H1 (cell line): Measurements from ENCODE around the gene EXD3. TPM values are rescaled to one million over a fixed set of nuclear protein-coding genes. Genes with fewer than 3 reads are reported as not detected.
A peak's percentile ranks its signal among the peaks of the same experiment; 100 is the strongest.

Source experiments
- CTCF ChIA-PET: fragments of 300-600 bp; sonication (Branson Sonifier 250); formaldehyde crosslinking; loops from one replicate; lab custom pipeline; 2021; ENCODE audit not compliant: partially characterized antibody; lab: Charles Lee
- POLR2A ChIA-PET: fragments of 300-600 bp; sonication (Branson Sonifier 250); formaldehyde crosslinking; loops from one replicate; lab custom pipeline; 2021; ENCODE audit warnings: inconsistent platforms; ENCODE audit not compliant: partially characterized antibody; lab: Charles Lee
- DNase-seq, 2 experiments: peaks; one replicate each; pipeline versions ENCODE4 v3.0.0 to v3.0.0-alpha.2; 2010 to 2022; ENCODE audit warnings: low spot score in 2 of 2, low read depth in 1 of 2, mixed read lengths in 1 of 2
- FAIRE-seq: peaks from 2 replicates; lab custom pipeline; 2011; peaks lifted over from hg19 to GRCh38; lab: Jason Lieb, UNC
- H2AFZ ChIP-seq: 2 replicates; pipeline ENCODE4 v1.8.1; 2012; ENCODE audit warnings: low read length, inconsistent platforms
- H2AK5ac ChIP-seq: 2 replicates; pipeline ENCODE4 v1.6.1; 2013; ENCODE audit warnings: low read depth, low read length
- H2BK120ac ChIP-seq: replicated peaks from 2 replicates; pipeline ENCODE3; 2013; ENCODE audit warnings: low read depth, low read length, inconsistent platforms
- H2BK12ac ChIP-seq: 2 replicates; pipeline ENCODE4 v1.6.1; 2013; ENCODE audit warnings: low read depth, low read length
- H2BK15ac ChIP-seq: 2 replicates; pipeline ENCODE4 v1.6.1; 2013; ENCODE audit warnings: low read length
- H2BK20ac ChIP-seq: 2 replicates; pipeline ENCODE4 v1.6.1; 2013; ENCODE audit warnings: low read length
- H2BK5ac ChIP-seq: 2 replicates; pipeline ENCODE4 v1.6.1; 2013; ENCODE audit warnings: low read depth, low read length
- H3K14ac ChIP-seq: 2 replicates; pipeline ENCODE4 v1.6.1; 2013; ENCODE audit warnings: inconsistent platforms; ENCODE audit not compliant: insufficient read length
- H3K18ac ChIP-seq: 2 replicates; pipeline ENCODE4 v1.6.1; 2013; ENCODE audit warnings: low read length; ENCODE audit errors: extremely low read depth
- H3K23ac ChIP-seq: 2 replicates; pipeline ENCODE4 v1.6.1; 2013; ENCODE audit warnings: inconsistent platforms; ENCODE audit not compliant: insufficient read length
- H3K23me2 ChIP-seq: 2 replicates; pipeline ENCODE4 v1.6.1; 2013; ENCODE audit warnings: low read depth, low read length
- H3K27ac ChIP-seq: 2 replicates; pipeline ENCODE4 v1.6.1; 2011; ENCODE audit warnings: low read depth, low read length, inconsistent platforms
- H3K27me3 ChIP-seq, 4 experiments: replicated peaks in 1 of 4; 1 replicate in 1 of 4; 2 replicates in 3 of 4; pipeline versions ENCODE4 v1.6.1 to v1.8.1; 2011 to 2013; ENCODE audit warnings: low read length in 3 of 4, mild to moderate bottlenecking in 3 of 4, inconsistent platforms in 2 of 4, mixed read lengths in 2 of 4, moderate library complexity in 1 of 4; ENCODE audit not compliant: control insufficient read depth in 3 of 4, insufficient read depth in 3 of 4; ENCODE audit errors: extremely low read depth in 1 of 4
- H3K36me3 ChIP-seq, 4 experiments: 2 replicates each; pipeline versions ENCODE4 v1.6.1 to v1.8.1; 2011 to 2013; ENCODE audit warnings: mild to moderate bottlenecking in 4 of 4, low read length in 3 of 4, moderate library complexity in 2 of 4, control low read depth in 1 of 4, inconsistent platforms in 1 of 4; ENCODE audit not compliant: insufficient read depth in 4 of 4, control insufficient read depth in 2 of 4
- H3K4ac ChIP-seq: replicated peaks from 2 replicates; pipeline ENCODE3; 2013; ENCODE audit warnings: low read length, low read depth, mixed read lengths, inconsistent platforms; ENCODE audit not compliant: insufficient read length
- H3K4me1 ChIP-seq, 4 experiments: replicated peaks in 1 of 4; 1 replicate in 1 of 4; 2 replicates in 3 of 4; pipeline versions ENCODE4 v1.6.1 to v1.8.1; 2011 to 2013; ENCODE audit warnings: low read length in 3 of 4, inconsistent platforms in 2 of 4, mixed read lengths in 1 of 4; ENCODE audit not compliant: insufficient read depth in 4 of 4, control insufficient read depth in 3 of 4
- H3K4me2 ChIP-seq, 2 experiments: 2 replicates each; pipeline versions ENCODE4 v1.6.1 to v1.8.1; 2011 to 2013; ENCODE audit warnings: low read depth in 2 of 2, low read length in 2 of 2, control low read depth in 1 of 2, inconsistent platforms in 1 of 2, mild to moderate bottlenecking in 1 of 2; ENCODE audit not compliant: insufficient read depth in 1 of 2
- H3K4me3 ChIP-seq, 4 experiments: fragments of 200-600, 300-600 bp in 1 of 4; sonication (generic), shearing (Covaris generic), sonication (Bioruptor Twin) in 1 of 4; 2 replicates each; pipeline versions ENCODE4 v1.5.1 to v1.8.1; 2011 to 2016; ENCODE audit warnings: low read length in 4 of 4, low read depth in 3 of 4, control low read depth in 2 of 4, inconsistent platforms in 2 of 4, mild to moderate bottlenecking in 2 of 4, mixed read lengths in 1 of 4, moderate library complexity in 1 of 4; ENCODE audit not compliant: insufficient read depth in 2 of 4; ENCODE audit errors: extremely low read depth in 1 of 4
- H3K56ac ChIP-seq: replicated peaks from 2 replicates; pipeline ENCODE3; 2013; ENCODE audit warnings: low read depth, mild to moderate bottlenecking, mixed read lengths, low read length, inconsistent platforms; ENCODE audit not compliant: insufficient read length
- H3K79me1 ChIP-seq: 2 replicates; pipeline ENCODE4 v1.6.1; 2013; ENCODE audit warnings: low read depth, low read length, control low read depth
- H3K79me2 ChIP-seq, 2 experiments: 2 replicates each; pipeline versions ENCODE4 v1.6.1 to v1.8.1; 2012 to 2013; ENCODE audit warnings: low read length in 2 of 2, mild to moderate bottlenecking in 2 of 2, inconsistent platforms in 1 of 2; ENCODE audit not compliant: insufficient read depth in 2 of 2, control insufficient read depth in 1 of 2
- H3K9ac ChIP-seq, 4 experiments: replicated peaks in 1 of 4; 1 replicate in 1 of 4; 2 replicates in 3 of 4; pipeline versions ENCODE4 v1.6.1 to v1.8.1; 2011 to 2013; ENCODE audit warnings: low read depth in 3 of 4, low read length in 3 of 4, control low read depth in 2 of 4, mild to moderate bottlenecking in 2 of 4, moderate library complexity in 2 of 4, inconsistent platforms in 1 of 4; ENCODE audit errors: extremely low read depth in 1 of 4
- H3K9me3 ChIP-seq, 2 experiments: 2 replicates each; pipeline versions ENCODE4 v1.6.1 to v1.8.1; 2012 to 2013; ENCODE audit warnings: mild to moderate bottlenecking in 2 of 2, moderate library complexity in 2 of 2, control low read depth in 1 of 2, inconsistent platforms in 1 of 2, low read depth in 1 of 2, low read length in 1 of 2, mixed read lengths in 1 of 2; ENCODE audit not compliant: insufficient read depth in 2 of 2
- H4K20me1 ChIP-seq, 2 experiments: replicated peaks in 1 of 2; 2 replicates each; pipeline versions ENCODE3 to v1.8.1; 2011 to 2013; ENCODE audit warnings: inconsistent platforms in 2 of 2, low read length in 2 of 2, mild to moderate bottlenecking in 1 of 2; ENCODE audit not compliant: insufficient read depth in 2 of 2, control insufficient read depth in 1 of 2
- H4K5ac ChIP-seq: 2 replicates; pipeline ENCODE4 v1.6.1; 2013; ENCODE audit warnings: low read length, low read depth, mixed read lengths, inconsistent platforms; ENCODE audit not compliant: insufficient read length
- H4K8ac ChIP-seq: 2 replicates; pipeline ENCODE4 v1.8.0; 2013; ENCODE audit warnings: mild to moderate bottlenecking, moderate library complexity, low read length, inconsistent platforms; ENCODE audit not compliant: insufficient read depth; ENCODE audit errors: extremely low read depth
- H4K91ac ChIP-seq: replicated peaks from 2 replicates; pipeline ENCODE3; 2013; ENCODE audit warnings: low read length, mixed read lengths, inconsistent platforms; ENCODE audit not compliant: insufficient read length
- EZH2 ChIP-seq: fragments of 200-600 bp; sonication (generic); IDR thresholded peaks from 2 replicates; pipeline ENCODE4 v1.7.1; 2012; ENCODE audit warnings: low read depth, mild to moderate bottlenecking, moderate library complexity, low read length, inconsistent platforms; ENCODE audit not compliant: severe bottlenecking
- YY1 ChIP-seq: IDR thresholded peaks from 2 replicates; pipeline ENCODE4 v1.6.1; 2011; ENCODE audit warnings: low read depth, mild to moderate bottlenecking, low read length
- WGBS, 2 experiments: shearing (Covaris generic) in 1 of 2; methylation state at CpG; one replicate each; pipeline versions ENCODE4 v1.1.6 to v1.1.7; 2013 to 2015; ENCODE audit warnings: low lambda C conversion rate in 2 of 2, mixed read lengths in 2 of 2, inconsistent platforms in 1 of 2, low coverage in 1 of 2, missing lambda C conversion rate in 1 of 2; ENCODE audit not compliant: insufficient replicate concordance in 2 of 2, insufficient coverage in 1 of 2, insufficient read length in 1 of 2; ENCODE audit errors: extremely low coverage in 1 of 2, missing lambda C conversion rate in 1 of 2; 5-methylcytosine and 5-hydroxymethylcytosine counted together
- polyA plus RNA-seq, 7 experiments: library from polyadenylated mRNA; depleted of rRNA in 3 of 7; stranded (reverse) in 5 of 7; unstranded in 2 of 7; fragments of >200 nt in 5 of 7; fragments of 200-250 nt in 2 of 7; gene quantifications; 1 replicate in 5 of 7; 2 replicates in 1 of 7; 4 replicates in 1 of 7; pipeline versions ENCODE4 v1.2.1 to v1.2.3, GENCODE V29; 2011 to 2013; ENCODE audit warnings: missing spikeins in 2 of 7, mixed read lengths in 2 of 7
- total RNA-seq: library from RNA; stranded (reverse); fragmentation: NEBNext Ultra II Directional; extraction: Animal tissue kit (Norgen Biotek cat#: 25700); gene quantifications from 2 replicates; pipeline ENCODE4 v1.2.1, GENCODE V29; 2021

The EXD3 gene
- total and polyA plus RNA-seq, 2 of the 8 experiments (the other 6 are each of a cell fraction or from before 2014, with no cell fraction given): 7.2 to 9.4 TPM

GRCh38 chr9:137293094-137293481, 129.9 kb downstream of the EXD3 start:
- TF ChIP-seq YY1: 0 out of 2 replicates have a peak, but pooled peaks have one; percentile 7
- TF ChIP-seq EZH2: no peak
- WGBS, 2 experiments: 86% methylated on average over 11 of the region's 15 CpGs; no CpG with 5 or more reads in 1 of the 2 experiments
- H3K9ac ChIP-seq: no peak overlapping the region
- no peak overlapping the region for H3K18ac ChIP-seq
- H3K23me2 ChIP-seq: peaks cover 4% of the 10 kb centered on the region; the same call in 1 of the 2 replicates
- DNase-seq (no peak), FAIRE-seq (no peak)
- peaks cover 0 to 4% of the 10 kb centered on the region in 2 experiments; a peak in 2 of 4 replicates for H3K9me3 ChIP-seq
- no peak overlapping the region; the same call in 1 of the 2 replicates for H4K8ac ChIP-seq
- H3K4ac ChIP-seq: no peak overlapping the region
- H2AFZ ChIP-seq: no peak overlapping the region
- peaks cover 0 to 24% (median 12%) of the 10 kb centered on the region in 4 experiments; a peak in 5 of 7 replicates for H3K27me3 ChIP-seq
- H3K14ac ChIP-seq: no peak overlapping the region
- H3K4me2 ChIP-seq: no peak overlapping the region; a peak in 1 of 4 replicates
- H2BK5ac ChIP-seq: peak overlapping the region; percentile 24; the same call in 1 of the 2 replicates
- H3K79me1 ChIP-seq: no peaks in the 10 kb centered on the region
- ChIA-PET POLR2A (interaction anchor here (1.1 to 1.8 kb wide), 2 partner anchors 12 to 16 kb away, joined by 3 to 5 read pairs; partner anchors contain the start of gene TOR4A), CTCF (interaction anchor here (0.6 to 2.7 kb wide), 9 partner anchors 10 to 258 kb away, joined by 3 to 7 read pairs (median 3); no protein-coding TSS in a partner anchor)
- no peaks in the 10 kb centered on the region for H3K36me3 ChIP-seq
- H2AK5ac ChIP-seq: peak overlapping the region; percentile 53; the same call in 1 of the 2 replicates
- H3K56ac ChIP-seq: no peak overlapping the region
- H3K27ac ChIP-seq: no peak overlapping the region
- no peaks in the 10 kb centered on the region for H3K79me2 ChIP-seq
- H3K4me3 ChIP-seq: no peak overlapping the region
- no peak overlapping the region for H2BK20ac ChIP-seq
- no peak overlapping the region for H4K91ac ChIP-seq
- H2BK120ac ChIP-seq: no peak overlapping the region
- peak overlapping the region; percentile 27; the same call in 1 of the 2 replicates for H2BK12ac ChIP-seq
- no peak overlapping the region for H4K5ac ChIP-seq
- H2BK15ac ChIP-seq: 0 out of 2 replicates have a peak overlapping the region, but pooled peaks have one; percentile 40
- H3K23ac ChIP-seq: no peak overlapping the region
- H4K20me1 ChIP-seq: peaks cover 2 to 3% of the 10 kb centered on the region in 2 experiments
- H3K4me1 ChIP-seq: peaks cover 3 to 14% (median 13%) of the 10 kb centered on the region in 4 experiments
